GM23338 (cell line): ENCODE results near the gene PKHD1. TPM values are rescaled to one million over a fixed set of nuclear protein-coding genes. Genes with fewer than 3 reads are reported as not detected.

Experiments used
- CTCF ChIP-seq, 2 experiments: fragments of 200-600 bp in 1 of 2; sonication (generic) in 1 of 2; conservative IDR thresholded peaks; 2 replicates each; pipeline versions ENCODE4 v1.5.1 to v1.6.1; 2016 to 2017; ENCODE audit warnings: antibody characterized with exemption in 2 of 2, low read depth in 2 of 2, mild to moderate bottlenecking in 2 of 2, moderate library complexity in 1 of 2
- REST ChIP-seq: IDR thresholded peaks from one replicate; pipeline ENCODE4 v1.6.1; 2018; ENCODE audit warnings: antibody characterized with exemption; ENCODE audit not compliant: unreplicated experiment
- ZNF462 ChIP-seq: fragments of 250-450 bp; sonication (Bioruptor Pico); IDR thresholded peaks from 2 replicates; pipeline ENCODE4 v1.5.0; 2020; ENCODE audit warnings: mild to moderate bottlenecking, moderate library complexity
- polyA plus RNA-seq: library from polyadenylated mRNA; unstranded; fragments of >200 nt; fragmentation: Nextera tagmentation; extraction: Ambion mirVana; gene quantifications from 2 replicates; pipeline ENCODE4 v1.2.1, GENCODE V29; 2016
- total RNA-seq: library from RNA; depleted of rRNA; stranded (reverse); fragments of >200 nt; shearing (Covaris generic); gene quantifications from 2 replicates; pipeline ENCODE4 v1.2.3, GENCODE V29; 2014

The PKHD1 gene
- total and polyA plus RNA-seq, 2 experiments from 2014 or later: 0.03 to 0.07 TPM

GRCh38 chr6:52117352-52117751 lies 29.9 kb upstream of the PKHD1 start (continued):
- TF ChIP-seq REST (no peak), CTCF (conservative IDR thresholded peaks at IDR 0.05; ENCODE audit: low read depth in 2 of 2) (no peak), ZNF462 (CRISPR knock-in tag) (no peak)
